GM15510 (cell line): ENCODE measurements around the gene MANSC1.

ENCODE experiments used
- POLR2A ChIP-seq: IDR thresholded peaks from 3 replicates; pipeline ENCODE4 v1.6.1; 2011; ENCODE audit warnings: borderline replicate concordance; ENCODE audit not compliant: insufficient read length; ENCODE audit errors: extremely low read depth

MANSC1 gene

DNA sequence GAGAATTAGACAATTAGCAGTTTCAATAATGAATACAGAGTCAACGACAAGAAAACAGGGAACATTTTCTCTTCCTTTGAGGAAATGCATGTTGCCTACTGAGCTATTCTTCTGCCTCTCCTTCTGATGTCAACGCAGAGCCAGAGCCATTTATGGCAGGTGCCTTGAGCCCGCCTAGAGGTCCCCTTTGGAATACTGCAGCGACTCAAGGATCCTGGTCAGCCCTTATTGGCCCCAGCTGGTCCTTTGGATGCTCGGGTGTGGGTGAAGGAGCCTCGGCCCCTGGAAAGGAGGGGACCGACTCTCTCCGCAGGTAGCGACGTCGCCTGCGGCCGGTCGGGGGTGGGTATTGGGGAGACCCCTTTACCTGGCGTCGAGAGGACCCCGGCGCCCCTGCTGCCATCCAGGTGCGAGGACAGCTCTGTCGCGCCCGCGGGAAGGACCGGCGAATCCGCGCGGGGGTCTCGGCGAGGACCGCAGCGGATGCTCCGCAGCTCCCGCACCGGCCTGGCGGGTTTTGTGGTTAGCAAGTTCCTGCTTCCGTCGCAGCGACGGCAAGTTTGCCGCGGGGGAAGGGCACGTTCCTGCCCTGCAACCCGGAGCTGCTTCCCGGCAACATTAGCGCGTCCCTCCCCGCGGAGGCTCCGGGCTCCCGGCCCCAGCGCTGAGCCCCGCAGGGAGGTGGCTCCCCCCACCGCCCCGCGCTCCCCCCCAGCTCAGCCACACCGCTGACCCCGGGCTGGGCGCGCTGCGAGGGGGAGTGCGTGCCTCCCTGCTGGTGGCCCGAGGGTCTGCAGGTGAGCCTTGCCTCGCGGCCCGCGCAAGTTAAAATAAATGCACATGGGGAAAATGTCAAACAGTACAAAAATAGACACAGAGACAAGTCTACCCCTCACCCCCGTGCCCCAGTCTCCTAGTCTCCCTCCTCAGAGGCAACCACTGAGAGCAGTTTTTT is at the start of gene MANSC1:
Gene MANSC1 (minus strand): TSS at position 532 of the 955 bp plus-strand sequence. CDS start 6,928 bp downstream, outside the sequence.
- TF ChIP-seq POLR2A, result no peak

DNA sequence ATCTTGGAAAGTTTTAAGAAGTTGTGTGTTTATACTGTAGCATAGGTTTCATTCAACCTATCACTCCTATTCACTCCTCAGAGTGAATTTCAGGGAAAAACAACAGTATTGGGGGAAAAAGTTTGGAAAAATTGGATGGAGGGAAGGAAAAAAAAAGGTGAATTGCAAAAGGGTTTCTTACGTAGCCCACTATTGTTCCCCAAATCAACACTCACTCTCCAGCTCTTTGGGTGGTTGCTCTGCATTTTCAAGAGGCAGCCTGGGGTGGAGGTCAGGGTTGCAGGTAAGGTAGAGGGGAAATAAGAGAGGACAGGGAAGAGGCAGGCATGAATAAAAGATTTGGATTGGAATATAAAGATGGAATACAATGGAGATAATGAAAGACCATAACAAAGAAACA is 49.1 kb upstream of the MANSC1 start:
- no peak for TF ChIP-seq POLR2A

DNA sequence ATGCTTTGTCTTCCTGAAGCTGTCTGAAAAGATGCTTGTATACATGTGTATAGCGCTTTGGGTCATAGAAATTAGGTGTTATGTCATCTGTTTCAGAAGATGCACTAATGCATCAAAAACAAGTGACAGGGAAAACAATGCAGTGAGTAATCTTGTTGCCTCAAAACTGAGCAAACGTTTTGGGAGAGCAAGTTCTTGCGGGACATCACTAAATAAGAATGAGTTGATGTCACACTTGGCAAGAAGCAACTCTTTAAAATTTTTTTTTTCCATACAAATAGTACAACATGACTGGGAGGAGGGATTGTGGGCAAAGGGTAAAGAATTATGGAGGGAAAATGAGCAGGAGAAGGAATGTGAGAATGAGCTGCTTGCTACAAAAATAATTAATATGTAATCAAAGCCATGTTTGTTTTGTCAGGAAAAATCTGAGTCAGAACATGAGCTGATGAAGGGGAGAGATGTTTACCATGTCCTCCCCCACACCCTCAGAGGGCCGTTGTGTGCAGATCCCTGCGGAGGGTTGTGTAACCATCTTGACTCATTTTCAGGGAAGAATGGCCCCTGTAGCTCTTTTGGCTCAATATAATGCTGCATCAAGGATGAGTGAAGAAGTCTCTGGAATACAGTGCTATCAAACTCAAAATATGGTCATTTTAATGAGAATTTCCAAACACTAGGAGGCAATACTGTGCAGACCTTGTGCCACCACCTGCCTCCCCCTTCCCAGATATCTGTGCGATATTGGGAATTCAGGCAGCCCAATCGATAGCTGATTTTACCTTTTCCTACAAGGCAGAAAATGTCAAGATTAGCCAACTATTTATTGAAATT is 48.2 kb upstream of the MANSC1 start:
- TF ChIP-seq POLR2A, result no peak

DNA sequence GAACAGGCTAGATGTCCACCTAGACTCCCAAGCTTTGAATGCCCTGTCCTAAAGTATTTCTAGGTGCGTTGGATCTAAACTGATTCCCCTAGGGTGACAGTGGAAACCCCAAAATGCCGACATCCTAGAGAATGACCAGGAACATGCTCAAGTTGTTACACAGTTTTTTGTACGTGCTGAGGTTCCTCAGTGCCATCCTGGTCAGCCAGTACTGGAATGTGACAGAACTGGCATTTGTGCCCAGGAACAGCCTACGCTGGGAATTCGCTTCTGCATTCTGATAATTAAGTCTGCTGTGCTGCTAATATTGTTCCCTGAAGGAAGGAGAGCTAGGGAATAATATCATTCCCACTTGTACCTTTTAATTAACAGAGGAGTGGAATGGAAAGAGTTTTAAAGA is 47.1 kb upstream of the MANSC1 start:
- no peak for TF ChIP-seq POLR2A

DNA sequence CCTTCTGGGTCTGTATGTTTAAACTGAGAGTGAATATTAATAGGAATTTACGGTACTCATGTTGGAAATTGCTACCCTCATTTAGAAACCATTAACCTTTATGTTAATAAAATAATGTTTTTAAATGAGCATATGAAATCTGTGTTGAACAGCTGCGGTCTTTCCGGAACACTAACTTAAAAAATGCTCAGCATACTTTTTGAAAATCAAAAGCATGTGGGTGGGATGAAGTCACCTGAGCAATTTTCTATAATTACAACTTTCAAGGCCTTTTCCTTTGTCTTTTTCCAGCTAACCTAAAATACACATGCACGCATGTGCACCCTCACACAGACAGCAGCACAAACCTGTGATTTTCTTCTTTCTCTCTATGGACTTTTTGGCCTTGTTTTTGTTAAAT is 46.7 kb upstream of the MANSC1 start:
- TF ChIP-seq POLR2A, result no peak

DNA sequence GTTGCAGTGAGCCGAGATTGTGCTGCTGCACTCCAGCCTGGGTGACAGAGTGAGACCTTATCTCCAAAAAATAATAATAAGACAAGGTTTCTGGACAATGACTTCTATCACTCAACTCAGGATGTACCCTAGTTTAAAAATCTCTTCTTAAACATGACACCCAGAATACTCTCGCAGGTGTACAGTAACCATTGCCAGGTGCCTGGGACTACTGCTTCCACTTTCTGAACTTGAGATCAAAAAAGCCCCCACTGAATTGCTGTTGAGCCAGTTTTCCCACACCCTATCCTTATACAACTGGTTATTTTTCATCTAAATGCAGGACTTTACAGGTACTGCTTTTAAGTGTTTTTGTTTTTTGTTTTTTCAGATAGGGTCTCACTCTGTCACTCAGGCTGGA is 43.1 kb upstream of the MANSC1 start:
- no peak for TF ChIP-seq POLR2A

DNA sequence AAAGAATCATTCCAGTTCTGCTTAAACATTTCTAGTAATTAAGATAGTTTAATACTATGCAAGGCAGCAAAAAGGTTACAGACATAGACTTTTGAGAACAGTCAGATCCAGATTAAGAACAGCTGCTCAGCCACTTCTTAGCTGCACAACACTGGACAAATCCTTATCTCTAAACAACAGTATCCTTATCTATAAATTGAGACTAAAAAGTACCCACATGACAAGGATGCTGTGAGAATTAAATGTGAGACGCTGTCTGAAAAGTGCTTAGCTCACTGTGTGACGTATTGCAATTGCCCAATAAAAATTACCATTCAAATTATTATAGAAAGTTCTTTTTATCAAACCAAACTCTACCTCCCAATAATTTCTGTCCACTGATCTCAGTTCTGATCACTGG is 42.4 kb upstream of the MANSC1 start:
- TF ChIP-seq POLR2A, result no peak

DNA sequence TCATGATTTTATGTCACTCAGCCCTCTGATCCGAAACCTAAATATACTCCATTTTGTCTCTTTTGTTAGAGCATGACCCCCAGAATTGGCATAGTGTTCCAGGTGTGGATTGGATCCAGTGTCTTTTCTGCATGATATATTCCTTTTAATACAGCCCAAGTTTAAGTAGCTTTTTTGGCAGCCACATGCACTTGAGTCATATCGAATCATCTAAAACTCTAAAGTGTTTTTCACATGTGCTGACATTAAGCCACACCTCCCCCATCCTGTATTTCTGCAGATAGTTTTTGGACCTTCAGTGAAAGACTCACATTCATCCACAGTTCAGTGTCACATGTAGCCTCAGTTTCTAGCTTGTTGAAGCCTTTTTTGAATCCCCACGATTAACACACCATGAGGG is 37.5 kb upstream of the MANSC1 start:
- no peak for TF ChIP-seq POLR2A

DNA sequence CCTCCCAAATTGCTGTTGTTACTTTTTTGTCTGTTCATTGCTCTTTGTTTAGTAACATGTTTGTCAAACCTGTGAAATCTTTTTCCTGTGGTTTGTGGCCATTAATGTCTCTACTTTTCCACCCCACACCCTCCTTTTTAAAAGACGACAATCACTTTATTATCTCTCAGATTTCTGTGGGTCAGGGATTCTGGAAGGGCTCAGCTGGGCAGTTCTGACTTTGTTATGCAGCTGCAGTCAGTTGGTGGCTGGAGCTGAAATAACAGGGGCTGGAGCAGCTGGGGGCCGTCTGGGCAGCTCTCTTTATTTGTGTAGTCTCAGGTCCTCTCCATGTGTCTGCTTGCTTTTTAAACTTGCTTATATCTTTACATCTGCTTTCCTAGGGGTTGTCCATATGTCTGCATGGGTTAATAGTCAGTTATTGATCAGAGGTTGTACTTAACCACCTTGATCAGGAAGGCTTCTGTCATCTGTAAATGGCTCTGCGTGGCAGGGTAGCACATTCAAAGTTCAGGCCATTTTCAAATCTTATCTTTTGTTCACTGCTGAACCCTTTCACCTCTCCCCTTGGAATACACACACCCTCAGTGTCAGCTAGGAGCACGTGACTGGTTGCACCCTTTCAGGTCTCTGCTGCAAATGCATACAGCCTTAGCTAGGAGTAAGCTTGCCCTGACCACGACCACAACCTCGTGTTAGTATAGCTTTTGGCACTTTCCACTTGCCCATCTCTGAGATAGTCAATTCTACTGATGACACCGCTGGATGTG is 34.7 kb upstream of the MANSC1 start:
- no peak for TF ChIP-seq POLR2A

DNA sequence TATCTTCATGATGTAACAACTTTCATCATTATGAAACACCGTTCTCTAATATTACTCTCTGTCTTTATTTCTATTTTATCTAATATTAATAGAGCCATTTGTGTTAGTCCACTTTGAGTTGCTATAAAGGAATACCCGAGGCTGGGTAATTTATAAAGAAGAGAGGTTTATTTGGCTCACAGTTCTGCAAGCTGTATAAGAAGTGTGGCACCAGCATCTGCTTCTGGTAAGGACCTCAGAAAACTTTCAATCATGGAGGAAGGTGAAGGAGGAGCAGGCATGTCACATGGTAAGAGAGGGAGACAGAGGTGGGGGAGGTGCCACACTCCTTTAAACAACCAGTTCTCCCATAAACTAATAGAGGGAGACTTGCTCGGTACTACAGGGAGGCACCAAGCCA is 31.9 kb upstream of the MANSC1 start:
- no peak for TF ChIP-seq POLR2A

DNA sequence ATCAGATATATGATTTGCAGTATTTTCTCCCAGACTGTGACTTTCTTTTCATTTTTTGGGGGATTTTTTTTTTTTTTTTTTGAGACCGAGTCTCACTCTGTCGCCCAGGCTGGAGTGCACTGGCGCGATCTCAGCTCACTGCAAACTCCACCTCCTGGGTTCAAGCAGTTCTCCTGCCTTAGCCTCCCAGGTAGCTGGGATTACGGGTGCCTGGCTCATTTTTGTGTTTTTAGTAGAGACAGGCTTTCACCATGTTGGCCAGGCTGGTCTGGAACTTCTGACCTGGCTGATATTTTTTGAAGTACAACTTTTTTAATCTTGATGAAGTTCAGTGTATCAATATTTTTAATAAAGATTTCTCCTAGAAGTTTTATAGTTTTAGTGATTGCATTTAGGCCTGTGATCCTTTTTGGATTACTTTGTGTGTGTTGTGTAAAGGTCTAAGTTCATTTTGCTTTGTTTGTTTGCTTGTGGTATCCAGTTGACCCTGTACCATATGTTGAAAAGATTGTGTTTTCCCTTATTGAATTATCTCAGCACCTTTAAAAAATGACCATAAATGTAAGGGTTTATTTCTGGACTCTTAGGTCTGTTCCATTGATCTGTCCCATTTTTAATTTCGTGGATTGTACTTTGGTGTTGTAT is 31.0 kb upstream of the MANSC1 start:
- no peak for TF ChIP-seq POLR2A

DNA sequence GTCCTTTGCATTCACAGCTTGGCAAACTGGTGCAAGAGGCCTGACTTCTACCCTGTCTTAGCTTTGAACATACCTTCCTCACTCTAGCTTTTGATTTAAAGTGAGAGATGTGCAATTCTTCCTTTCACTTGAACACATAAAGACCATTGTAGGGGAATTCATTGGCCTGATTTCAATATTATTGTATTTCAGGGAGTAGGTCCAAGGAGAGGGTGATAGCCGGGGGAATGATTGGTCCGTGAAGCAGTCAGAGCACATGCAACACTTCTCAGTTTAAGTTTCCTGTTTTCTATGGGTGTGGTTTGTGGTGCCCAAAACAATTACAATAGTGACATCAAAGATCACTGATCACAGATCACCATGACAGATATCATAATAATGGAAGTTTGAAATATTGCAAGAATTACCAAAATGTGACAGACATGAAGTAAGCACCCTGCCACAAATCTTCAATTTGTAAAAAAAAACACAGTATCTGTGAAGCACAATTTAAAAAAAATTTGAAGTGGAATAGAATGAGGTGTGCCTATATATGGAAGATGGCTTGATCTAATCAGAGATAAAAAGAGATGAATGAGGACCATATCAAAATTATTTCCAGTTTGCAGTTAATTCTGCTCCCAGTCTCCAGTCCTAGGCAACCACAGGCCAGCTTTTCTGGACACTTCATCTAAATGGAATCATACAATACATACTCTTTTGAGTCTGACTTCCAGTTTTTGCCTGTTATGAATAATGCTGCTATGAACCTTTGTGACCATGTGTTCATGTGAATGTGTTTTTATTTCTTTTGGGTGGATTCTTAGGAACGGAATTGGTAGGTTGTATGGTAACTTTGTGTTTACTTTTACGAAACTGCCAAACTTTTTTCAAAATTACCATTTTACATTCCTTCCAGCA is 30.0 kb upstream of the MANSC1 start:
- TF ChIP-seq POLR2A, result no peak

DNA sequence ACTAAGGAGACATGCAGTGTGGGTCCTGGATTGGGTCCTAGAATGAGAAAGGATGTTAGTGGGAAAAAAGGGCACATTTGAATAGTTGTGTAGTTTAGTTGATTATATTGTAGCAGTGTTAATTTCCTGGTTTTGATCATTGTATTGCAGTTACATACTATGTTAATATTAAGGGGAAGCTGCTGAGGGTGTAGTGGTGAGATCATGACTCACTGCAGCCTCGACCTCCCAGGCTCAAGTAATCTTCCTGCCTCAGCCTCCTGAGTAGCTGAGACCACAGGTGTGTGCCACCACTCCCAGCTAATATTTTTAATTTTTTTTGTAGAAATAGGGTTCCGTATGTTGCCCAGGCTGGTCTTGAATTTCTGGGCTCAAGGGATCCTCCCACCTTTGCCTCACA is 28.6 kb upstream of the MANSC1 start:
- no peak for TF ChIP-seq POLR2A
